ENCODE data around the gene NEU1. TPM values are rescaled to one million over a fixed set of nuclear protein-coding genes. Genes with fewer than 3 reads are reported as not detected.

The NEU1 gene
- total RNA-seq, 4 donors from 2014 or later: 20.5 to 28.4 (median 23.4) TPM

DNA sequence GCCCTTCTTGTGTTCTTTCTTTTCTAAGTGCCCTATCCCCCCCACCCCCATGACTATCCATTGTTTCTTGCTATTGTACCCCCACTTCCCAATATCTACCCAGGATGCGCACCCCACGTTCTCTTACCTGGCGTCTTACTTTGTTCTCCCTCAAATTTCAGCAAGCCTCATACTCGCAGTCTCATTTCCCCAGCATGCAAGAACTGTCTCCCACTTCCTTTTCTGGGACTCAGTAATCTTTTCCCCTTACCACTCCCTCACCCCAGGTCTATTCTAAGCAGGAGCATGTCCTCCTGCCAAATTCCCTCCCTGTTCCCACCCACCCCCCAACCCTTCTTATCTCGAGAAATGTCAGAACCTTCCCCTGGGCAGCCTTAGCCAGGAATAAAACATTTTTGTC, 36.6 kb upstream of the NEU1 start:
- Histone ChIP-seq H3K36me3 (no peaks in the 10 kb centered on the region), H3K4me3 (no peak overlapping the region), H3K9me3 (no peaks in the 10 kb centered on the region), H3K27ac (peak overlapping the region in 1 of 2 donors; percentile 97), H3K27me3 (no peaks in the 10 kb centered on the region), H3K4me1 (peaks cover 0 to 13% of the 10 kb centered on the region in 2 donors)
- TF ChIP-seq POLR2A (IDR thresholded peaks at IDR 0.05): no peak
- TF ChIP-seq, protein P1, sequence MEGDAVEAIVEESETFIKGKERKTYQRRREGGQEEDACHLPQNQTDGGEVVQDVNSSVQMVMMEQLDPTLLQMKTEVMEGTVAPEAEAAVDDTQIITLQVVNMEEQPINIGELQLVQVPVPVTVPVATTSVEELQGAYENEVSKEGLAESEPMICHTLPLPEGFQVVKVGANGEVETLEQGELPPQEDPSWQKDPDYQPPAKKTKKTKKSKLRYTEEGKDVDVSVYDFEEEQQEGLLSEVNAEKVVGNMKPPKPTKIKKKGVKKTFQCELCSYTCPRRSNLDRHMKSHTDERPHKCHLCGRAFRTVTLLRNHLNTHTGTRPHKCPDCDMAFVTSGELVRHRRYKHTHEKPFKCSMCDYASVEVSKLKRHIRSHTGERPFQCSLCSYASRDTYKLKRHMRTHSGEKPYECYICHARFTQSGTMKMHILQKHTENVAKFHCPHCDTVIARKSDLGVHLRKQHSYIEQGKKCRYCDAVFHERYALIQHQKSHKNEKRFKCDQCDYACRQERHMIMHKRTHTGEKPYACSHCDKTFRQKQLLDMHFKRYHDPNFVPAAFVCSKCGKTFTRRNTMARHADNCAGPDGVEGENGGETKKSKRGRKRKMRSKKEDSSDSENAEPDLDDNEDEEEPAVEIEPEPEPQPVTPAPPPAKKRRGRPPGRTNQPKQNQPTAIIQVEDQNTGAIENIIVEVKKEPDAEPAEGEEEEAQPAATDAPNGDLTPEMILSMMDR (IDR thresholded peaks at IDR 0.05): no peak
- intact Hi-C loops (cut with DNase I; ENCODE audit: low total_unique reads): no loop called here
- no peak for DNase-seq

DNA sequence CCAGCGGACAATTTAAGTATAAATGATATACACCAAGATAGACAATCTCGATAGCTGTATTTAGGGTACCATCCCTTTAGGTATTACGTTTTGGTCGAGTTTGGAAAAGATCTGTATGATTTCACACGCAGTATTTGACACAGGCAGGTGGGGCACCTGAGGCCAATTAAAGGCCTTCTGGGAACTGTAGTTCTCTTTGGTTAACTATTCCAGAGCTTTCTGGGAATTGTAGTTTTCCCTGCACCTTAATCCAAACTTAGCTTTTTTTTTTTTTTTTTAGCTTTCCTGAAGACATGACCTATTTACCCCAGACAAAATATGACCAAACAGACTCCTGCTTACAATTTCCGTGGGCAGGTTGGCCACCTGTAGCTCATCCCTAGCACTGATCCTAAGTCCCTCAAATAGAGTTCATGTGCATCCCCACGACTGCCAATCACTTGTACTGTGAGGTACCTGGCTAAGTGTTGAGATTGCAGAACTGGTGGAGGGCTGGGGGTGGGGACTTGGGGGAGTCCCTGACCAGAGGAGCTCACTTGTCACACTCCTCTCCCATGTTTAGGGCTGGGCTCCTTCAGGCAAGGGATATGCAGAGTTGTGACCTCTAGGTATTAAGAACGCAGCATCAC, 35.9 kb upstream of the NEU1 start:
- TF ChIP-seq, protein P1 (IDR thresholded peaks at IDR 0.05): peak in 1 of 4 experiments; percentile 9
- peak in 1 of 2 donors; percentile 36 for TF ChIP-seq POLR2A (IDR thresholded peaks at IDR 0.05)
- Histone ChIP-seq H3K36me3 (no peaks in the 10 kb centered on the region), H3K9me3 (no peaks in the 10 kb centered on the region), H3K4me1 (peaks cover 0 to 13% of the 10 kb centered on the region in 2 donors), H3K27me3 (no peaks in the 10 kb centered on the region), H3K4me3 (peak overlapping the region; percentile 63 to 94), H3K27ac (peak overlapping the region; percentile 84 to 97)
- no peak for DNase-seq
- intact Hi-C loops (cut with DNase I; ENCODE audit: low total_unique reads): no loop called here

DNA sequence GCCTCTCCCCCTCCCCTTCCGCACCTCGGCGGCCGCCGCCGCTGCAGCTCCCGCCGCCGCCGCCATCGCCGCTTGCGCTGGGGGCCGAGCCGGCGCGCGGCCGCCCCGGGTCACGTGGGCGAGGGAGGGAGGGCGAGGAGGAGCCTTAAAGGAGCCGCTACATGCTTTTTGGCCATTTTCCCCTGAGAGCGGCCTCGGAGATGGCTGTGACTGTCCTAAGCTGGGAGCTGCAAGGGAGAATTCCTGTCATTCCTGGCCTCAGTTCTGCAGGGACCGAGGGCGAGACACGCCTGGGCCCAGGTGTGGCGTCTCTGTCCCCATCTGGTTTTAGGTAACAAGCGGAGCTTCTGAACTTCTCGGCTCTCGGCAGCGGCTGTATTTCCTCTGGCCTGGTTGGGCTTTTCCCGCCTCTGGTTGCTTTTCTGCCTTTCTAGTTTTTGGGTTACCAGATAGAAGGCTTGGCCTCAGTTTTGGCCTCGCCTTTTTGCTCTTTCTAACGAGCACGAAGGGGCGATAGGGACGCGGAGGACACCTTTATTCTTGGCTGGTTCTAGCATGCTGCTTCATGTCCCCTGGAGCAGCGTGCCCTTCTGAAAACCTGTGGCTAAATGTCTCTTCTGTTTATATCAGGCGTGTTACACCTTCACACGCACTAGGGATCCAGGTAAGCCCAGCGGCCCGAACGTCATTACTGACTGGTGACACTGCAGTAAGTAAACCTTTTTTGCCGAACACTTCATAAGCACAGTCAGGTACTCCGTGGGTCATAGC, 35.2 kb upstream of the NEU1 start, which contains the start of gene EHMT2:
Gene EHMT2 (minus strand): TSS at position 87 of the 771 bp plus-strand sequence. CDS start 21 bp downstream, at position 66.
- Histone ChIP-seq H3K9me3 (no peaks in the 10 kb centered on the region), H3K36me3 (no peaks in the 10 kb centered on the region), H3K27me3 (no peaks in the 10 kb centered on the region), H3K27ac (peak within 1 kb of the TSS; percentile 84 to 97), H3K4me1 (peaks cover 0 to 7% of the 10 kb centered on the region in 2 donors), H3K4me3 (peak within 1 kb of the TSS; percentile 63 to 94)
- intact Hi-C loops (cut with DNase I; ENCODE audit: low total_unique reads): no loop called here
- TF ChIP-seq POLR2A (IDR thresholded peaks at IDR 0.05): peak; percentile 77 to 79
- TF ChIP-seq, protein P1 (IDR thresholded peaks at IDR 0.05): peak in 3 of 4 experiments; percentile 23 to 70 (median 59)
- peak; percentile 81 to 86 for DNase-seq

DNA sequence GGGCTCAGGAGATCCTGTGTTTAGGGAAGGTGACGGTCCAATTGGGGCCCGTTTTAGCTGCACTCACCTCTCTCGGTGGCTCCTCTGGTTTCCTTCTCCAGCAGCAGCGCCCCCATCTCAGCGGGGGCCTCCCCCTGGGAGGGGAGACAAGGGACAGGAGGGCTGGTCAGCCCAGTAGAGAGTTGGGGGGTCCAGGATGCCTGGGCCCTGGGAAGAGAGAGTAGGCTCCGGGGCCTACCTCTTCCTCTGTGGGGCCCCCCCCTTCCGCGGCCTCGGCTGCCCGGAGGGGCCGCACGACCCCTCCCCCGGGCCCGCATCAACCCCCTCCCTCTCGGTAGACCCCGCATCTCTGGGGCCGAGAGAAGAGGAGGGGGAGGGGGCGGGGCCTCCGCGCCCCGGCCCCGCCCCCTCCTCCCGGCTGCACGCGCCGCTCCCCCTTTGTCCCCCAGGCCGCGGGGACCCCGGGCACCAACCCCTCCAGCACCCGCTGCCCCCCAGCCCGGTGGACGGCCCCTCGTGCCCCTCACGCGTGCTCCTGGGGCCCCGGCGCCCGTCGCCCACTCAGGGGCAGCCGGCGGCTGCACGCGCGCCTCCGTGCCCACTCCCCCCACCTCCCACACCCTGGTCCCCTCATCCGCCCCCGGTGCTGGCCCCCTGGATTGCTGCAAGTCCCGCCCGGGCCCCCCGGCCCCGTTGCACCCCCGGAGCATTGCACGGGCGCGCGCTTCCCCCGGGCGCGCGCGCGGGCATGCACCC, 34.4 kb upstream of the NEU1 start:
- H3K36me3 ChIP-seq: no peaks in the 10 kb centered on the region
- H3K4me1 ChIP-seq: peaks cover 0 to 5% of the 10 kb centered on the region in 2 donors
- H3K4me3 ChIP-seq: peak overlapping the region; percentile 63 to 94
- H3K27me3 ChIP-seq: no peaks in the 10 kb centered on the region
- H3K9me3 ChIP-seq: no peaks in the 10 kb centered on the region
- peak in 1 of 2 donors; percentile 45 for DNase-seq
- peak overlapping the region; percentile 84 to 97 for H3K27ac ChIP-seq
- TF ChIP-seq, protein P1 (IDR thresholded peaks at IDR 0.05): no peak
- no peak for TF ChIP-seq POLR2A (IDR thresholded peaks at IDR 0.05)
- intact Hi-C loops (cut with DNase I; ENCODE audit: low total_unique reads): no loop called here
